ENCODE data around the gene ATP7B.

ATP7B gene

GRCh38 chr13:51976423-51976822 is 34.8 kb downstream of the ATP7B start:
- DNase-seq: no peak

- no peak for DNase-seq
Measured at GRCh38 chr13:51974482-51974881, 36.8 kb downstream of the ATP7B start.

- DNase-seq: no peak
Measured at GRCh38 chr13:51971520-51972426, 39.5 kb downstream of the ATP7B start.

- DNase-seq: peak; percentile 17
Measured at GRCh38 chr13:51970349-51970748, 40.9 kb downstream of the ATP7B start.

- DNase-seq: no peak
Measured at GRCh38 chr13:51967482-51968446, 43.5 kb downstream of the ATP7B start.

- no peak for DNase-seq
Measured at GRCh38 chr13:51966186-51966585, 45.1 kb downstream of the ATP7B start.

GRCh38 chr13:51961493-51962403 is 49.5 kb downstream of the ATP7B start:
- DNase-seq: no peak

- DNase-seq: no peak
Measured at GRCh38 chr13:51960766-51961165, 50.5 kb downstream of the ATP7B start.

GRCh38 chr13:51959773-51960172 is 51.5 kb downstream of the ATP7B start:
- DNase-seq: no peak

GRCh38 chr13:51958217-51958547 is 53.1 kb downstream of the ATP7B start:
- no peak for DNase-seq

- no peak for DNase-seq
Measured at GRCh38 chr13:51957377-51958216, 53.7 kb downstream of the ATP7B start.

GRCh38 chr13:51956717-51957116 is 54.5 kb downstream of the ATP7B start:
- no peak for DNase-seq

GRCh38 chr13:51955816-51956603 is 55.2 kb downstream of the ATP7B start:
- DNase-seq: no peak

GRCh38 chr13:51955281-51955771 is 55.9 kb downstream of the ATP7B start:
- DNase-seq: no peak

GRCh38 chr13:51953347-51954195 is 57.7 kb downstream of the ATP7B start:
- DNase-seq: peak; percentile 20

- peak; percentile 54 for DNase-seq
Measured at GRCh38 chr13:51950722-51951121, 60.5 kb downstream of the ATP7B start.

- DNase-seq: no peak
Measured at GRCh38 chr13:51946163-51946669, 65.0 kb downstream of the ATP7B start.

GRCh38 chr13:51945149-51945548 is 66.1 kb downstream of the ATP7B start:
- DNase-seq: no peak

- no peak for DNase-seq
Measured at GRCh38 chr13:51944428-51944827, 66.8 kb downstream of the ATP7B start.
